Hepatocyte (in vitro differentiated cells): ENCODE measurements around the gene MRTFA. TPM values are rescaled to one million over a fixed set of nuclear protein-coding genes. Genes with fewer than 3 reads are reported as not detected.

Experiments
- DNase-seq: peaks from one replicate; pipeline ENCODE4 v3.0.0-alpha.2; 2016; ENCODE audit warnings: low spot score
- H2AFZ ChIP-seq: fragments of 200-600 bp; sonication (generic); 2 replicates; pipeline ENCODE4 v1.6.0; 2016; ENCODE audit warnings: antibody characterized with exemption, mild to moderate bottlenecking
- H3K27ac ChIP-seq: fragments of 200-600 bp; sonication (generic); 2 replicates; pipeline ENCODE4 v1.5.1; 2016; ENCODE audit warnings: mild to moderate bottlenecking
- H3K27me3 ChIP-seq: fragments of 200-600 bp; sonication (generic); 2 replicates; pipeline ENCODE4 v1.6.1; 2016
- H3K36me3 ChIP-seq: fragments of 200-600 bp; sonication (generic); replicated peaks from 2 replicates; pipeline ENCODE4 v1.5.1; 2016; ENCODE audit warnings: low read depth; ENCODE audit not compliant: insufficient read depth
- H3K4me1 ChIP-seq: fragments of 200-600 bp; sonication (generic); 2 replicates; pipeline ENCODE4 v1.5.1; 2016; ENCODE audit warnings: mild to moderate bottlenecking, moderate library complexity; ENCODE audit not compliant: insufficient read depth
- H3K4me2 ChIP-seq: fragments of 200-600 bp; sonication (generic); 2 replicates; pipeline ENCODE4 v1.6.0; 2016
- H3K4me3 ChIP-seq: fragments of 200-600 bp; sonication (generic); 2 replicates; pipeline ENCODE4 v1.5.1; 2016; ENCODE audit warnings: mild to moderate bottlenecking
- H3K79me2 ChIP-seq: fragments of 200-600 bp; sonication (generic); 2 replicates; pipeline ENCODE4 v1.6.0; 2017; ENCODE audit warnings: mild to moderate bottlenecking
- H3K9me2 ChIP-seq: fragments of 200-600 bp; sonication (generic); replicated peaks from 2 replicates; pipeline ENCODE4 v1.6.0; 2017; ENCODE audit warnings: mild to moderate bottlenecking; ENCODE audit not compliant: insufficient read depth
- H3K9me3 ChIP-seq: fragments of 200-600 bp; sonication (generic); 2 replicates; pipeline ENCODE4 v1.5.1; 2016; ENCODE audit warnings: low read depth, mild to moderate bottlenecking
- H4K20me1 ChIP-seq: fragments of 200-600 bp; sonication (generic); 2 replicates; pipeline ENCODE4 v1.6.0; 2016; ENCODE audit warnings: mild to moderate bottlenecking; ENCODE audit not compliant: insufficient read depth, poor library complexity, severe bottlenecking
- CTCF ChIP-seq: fragments of 200-600 bp; sonication (generic); IDR thresholded peaks from 2 replicates; pipeline ENCODE4 v1.5.1; 2016; ENCODE audit warnings: antibody characterized with exemption, mild to moderate bottlenecking; ENCODE audit not compliant: poor library complexity
- EZH2 ChIP-seq: fragments of 200-600 bp; sonication (generic); IDR thresholded peaks from 2 replicates; pipeline ENCODE4 v1.6.1; 2016; ENCODE audit warnings: antibody characterized with exemption, mild to moderate bottlenecking, borderline replicate concordance
- EZH2phosphoT487 ChIP-seq: fragments of 200-600 bp; sonication (generic); IDR thresholded peaks from one replicate; pipeline ENCODE4 v1.6.1; 2018; ENCODE audit warnings: antibody characterized with exemption, mild to moderate bottlenecking, low read depth, moderate library complexity; ENCODE audit not compliant: unreplicated experiment, severe bottlenecking
- WGBS: methylation state at CpG from one replicate; pipeline ENCODE4 v1.1.6; 2016; ENCODE audit warnings: low lambda C conversion rate; ENCODE audit errors: missing lambda C conversion rate; 5-methylcytosine and 5-hydroxymethylcytosine counted together
- polyA plus RNA-seq: library from polyadenylated mRNA; unstranded; fragments of >200 nt; fragmentation: Nextera tagmentation; extraction: Ambion mirVana; gene quantifications from 2 replicates; pipeline ENCODE4 v1.2.1, GENCODE V29; 2016
- total RNA-seq: library from RNA; depleted of rRNA; stranded (reverse); fragments of >200 nt; gene quantifications from 2 replicates; pipeline ENCODE4 v1.2.3, GENCODE V29; 2014

The MRTFA gene
- total and polyA plus RNA-seq, 2 experiments from 2014 or later = 19.0 to 29.7 TPM

DNA sequence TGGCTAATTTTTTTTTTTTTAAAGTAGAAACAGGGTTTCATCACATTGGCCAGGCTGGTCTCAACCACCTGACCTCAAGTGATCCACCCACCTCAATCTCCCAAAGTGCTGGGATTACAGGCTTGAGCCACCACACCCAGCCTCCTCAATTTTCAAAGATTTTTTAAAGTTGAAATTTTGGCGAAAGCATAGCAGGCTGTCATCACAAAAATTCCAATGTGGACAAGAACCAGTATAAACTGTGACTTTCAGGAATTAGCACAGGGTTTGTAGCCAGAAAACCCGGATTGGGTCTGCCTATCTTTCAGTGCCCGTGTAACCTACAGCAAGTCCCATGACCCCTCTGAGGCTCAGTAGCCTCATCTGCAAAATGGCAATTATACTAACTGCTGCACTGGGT, 185.9 kb downstream of the MRTFA start:
- H2AFZ ChIP-seq = no peak overlapping the region

GRCh38 chr22:40449676-40450035, 186.9 kb downstream of the MRTFA start:
- H3K9me3 ChIP-seq = no peaks in the 10 kb centered on the region
- H2AFZ ChIP-seq = no peak overlapping the region
- H3K27me3 ChIP-seq = no peaks in the 10 kb centered on the region
- no peaks in the 10 kb centered on the region for H3K9me2 ChIP-seq
- no peaks in the 10 kb centered on the region for H3K36me3 ChIP-seq
- peak overlapping the region; percentile 25 for H3K4me2 ChIP-seq
- no peak overlapping the region for H3K27ac ChIP-seq
- H3K4me1 ChIP-seq = no peaks in the 10 kb centered on the region
- H3K79me2 ChIP-seq = peaks cover 54% of the 10 kb centered on the region
- H4K20me1 ChIP-seq = peaks cover 3% of the 10 kb centered on the region
- no peak for TF ChIP-seq CTCF
- TF ChIP-seq EZH2 = no peak
- no peak for TF ChIP-seq EZH2phosphoT487
- no peak for DNase-seq
- no peak overlapping the region for H3K4me3 ChIP-seq

More for the DNA sequence above, 185.9 kb downstream of the MRTFA start:
- no peak for DNase-seq
- Histone ChIP-seq H3K27me3 (no peaks in the 10 kb centered on the region), H3K9me2 (no peaks in the 10 kb centered on the region), H3K4me3 (no peak overlapping the region), H3K79me2 (peaks cover 52% of the 10 kb centered on the region), H3K27ac (no peak overlapping the region), H3K9me3 (no peaks in the 10 kb centered on the region), H3K4me2 (no peak overlapping the region), H4K20me1 (peaks cover 3% of the 10 kb centered on the region), H3K4me1 (no peaks in the 10 kb centered on the region), H3K36me3 (no peaks in the 10 kb centered on the region)
- TF ChIP-seq EZH2phosphoT487 (no peak), CTCF (no peak), EZH2 (no peak)
- 81% methylated on average over 3 of the region's 3 CpGs for WGBS

- Histone ChIP-seq H3K27ac (no peak overlapping the region), H3K9me2 (no peaks in the 10 kb centered on the region), H3K36me3 (no peaks in the 10 kb centered on the region), H3K4me1 (no peaks in the 10 kb centered on the region), H3K27me3 (no peaks in the 10 kb centered on the region), H3K79me2 (peaks cover 63% of the 10 kb centered on the region), H2AFZ (no peak overlapping the region), H3K4me2 (no peak overlapping the region), H4K20me1 (peaks cover 3% of the 10 kb centered on the region), H3K9me3 (no peaks in the 10 kb centered on the region), H3K4me3 (no peak overlapping the region)
- WGBS = 89% methylated on average over 1 of the region's 1 CpG
- TF ChIP-seq EZH2 = no peak
- TF ChIP-seq EZH2phosphoT487 = no peak
- TF ChIP-seq CTCF = no peak
- DNase-seq = no peak
Measured at GRCh38 chr22:40446203-40446602, 190.3 kb downstream of the MRTFA start.

- WGBS = over 99% methylated on average over 7 of the region's 7 CpGs
- H3K79me2 ChIP-seq = peaks cover 47% of the 10 kb centered on the region
- no peaks in the 10 kb centered on the region for H3K9me3 ChIP-seq
- no peaks in the 10 kb centered on the region for H3K9me2 ChIP-seq
- no peak overlapping the region for H3K27ac ChIP-seq
- no peaks in the 10 kb centered on the region for H3K36me3 ChIP-seq
- no peak overlapping the region for H3K4me2 ChIP-seq
- H2AFZ ChIP-seq = no peak overlapping the region
- H3K4me1 ChIP-seq = no peaks in the 10 kb centered on the region
- no peaks in the 10 kb centered on the region for H4K20me1 ChIP-seq
- no peaks in the 10 kb centered on the region for H3K27me3 ChIP-seq
- no peak for DNase-seq
- TF ChIP-seq EZH2phosphoT487 (no peak), CTCF (no peak), EZH2 (no peak)
- no peak overlapping the region for H3K4me3 ChIP-seq
Measured at GRCh38 chr22:40444178-40444831, 192.2 kb downstream of the MRTFA start.
